ENCODE measurements around the gene DPPA3. TPM values are rescaled to one million over a fixed set of nuclear protein-coding genes. Genes with fewer than 3 reads are reported as not detected.

The DPPA3 gene
- total RNA-seq, 1 experiment from 2014 or later = not detected

DNA sequence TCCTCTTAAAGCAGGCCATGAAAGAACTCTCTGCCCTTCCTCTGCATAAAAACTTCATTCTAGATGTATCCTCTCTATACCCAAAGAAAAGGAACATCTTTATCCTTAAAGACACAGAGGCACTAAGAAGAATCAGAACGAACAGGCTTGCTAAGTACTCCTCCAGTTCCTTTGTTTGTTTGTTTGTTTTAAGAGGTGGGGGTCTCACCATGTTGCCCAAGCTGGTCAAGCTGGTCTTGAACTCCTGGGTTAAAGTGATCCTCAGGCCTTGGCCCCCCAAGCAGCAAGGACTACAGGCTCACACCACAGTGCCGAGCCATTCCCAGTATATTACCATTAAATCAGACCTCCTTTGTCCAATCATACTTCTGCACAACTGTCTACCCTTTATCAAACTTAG, 29.7 kb upstream of the DPPA3 start:
- no peaks in the 10 kb centered on the region for H3K36me3 ChIP-seq (ENCODE audit: control insufficient read depth, insufficient read depth, low read length)
- ATAC-seq (no peak), DNase-seq (ENCODE audit: low read depth, low spot score) (no peak)
- TF ChIP-seq TCF7L2 (IDR thresholded peaks at IDR 0.05; ENCODE audit: low read depth, low read length) (no peak), POLR2AphosphoS5 (IDR thresholded peaks at IDR 0.05; ENCODE audit: low read depth, low read length) (no peak), SIN3A (IDR thresholded peaks at IDR 0.05; ENCODE audit: borderline replicate concordance, insufficient read depth, low read depth, low read length) (no peak)
- TF ChIP-seq, protein P1, sequence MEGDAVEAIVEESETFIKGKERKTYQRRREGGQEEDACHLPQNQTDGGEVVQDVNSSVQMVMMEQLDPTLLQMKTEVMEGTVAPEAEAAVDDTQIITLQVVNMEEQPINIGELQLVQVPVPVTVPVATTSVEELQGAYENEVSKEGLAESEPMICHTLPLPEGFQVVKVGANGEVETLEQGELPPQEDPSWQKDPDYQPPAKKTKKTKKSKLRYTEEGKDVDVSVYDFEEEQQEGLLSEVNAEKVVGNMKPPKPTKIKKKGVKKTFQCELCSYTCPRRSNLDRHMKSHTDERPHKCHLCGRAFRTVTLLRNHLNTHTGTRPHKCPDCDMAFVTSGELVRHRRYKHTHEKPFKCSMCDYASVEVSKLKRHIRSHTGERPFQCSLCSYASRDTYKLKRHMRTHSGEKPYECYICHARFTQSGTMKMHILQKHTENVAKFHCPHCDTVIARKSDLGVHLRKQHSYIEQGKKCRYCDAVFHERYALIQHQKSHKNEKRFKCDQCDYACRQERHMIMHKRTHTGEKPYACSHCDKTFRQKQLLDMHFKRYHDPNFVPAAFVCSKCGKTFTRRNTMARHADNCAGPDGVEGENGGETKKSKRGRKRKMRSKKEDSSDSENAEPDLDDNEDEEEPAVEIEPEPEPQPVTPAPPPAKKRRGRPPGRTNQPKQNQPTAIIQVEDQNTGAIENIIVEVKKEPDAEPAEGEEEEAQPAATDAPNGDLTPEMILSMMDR (IDR thresholded peaks at IDR 0.05) = no peak
- TF ChIP-seq, protein P2, sequence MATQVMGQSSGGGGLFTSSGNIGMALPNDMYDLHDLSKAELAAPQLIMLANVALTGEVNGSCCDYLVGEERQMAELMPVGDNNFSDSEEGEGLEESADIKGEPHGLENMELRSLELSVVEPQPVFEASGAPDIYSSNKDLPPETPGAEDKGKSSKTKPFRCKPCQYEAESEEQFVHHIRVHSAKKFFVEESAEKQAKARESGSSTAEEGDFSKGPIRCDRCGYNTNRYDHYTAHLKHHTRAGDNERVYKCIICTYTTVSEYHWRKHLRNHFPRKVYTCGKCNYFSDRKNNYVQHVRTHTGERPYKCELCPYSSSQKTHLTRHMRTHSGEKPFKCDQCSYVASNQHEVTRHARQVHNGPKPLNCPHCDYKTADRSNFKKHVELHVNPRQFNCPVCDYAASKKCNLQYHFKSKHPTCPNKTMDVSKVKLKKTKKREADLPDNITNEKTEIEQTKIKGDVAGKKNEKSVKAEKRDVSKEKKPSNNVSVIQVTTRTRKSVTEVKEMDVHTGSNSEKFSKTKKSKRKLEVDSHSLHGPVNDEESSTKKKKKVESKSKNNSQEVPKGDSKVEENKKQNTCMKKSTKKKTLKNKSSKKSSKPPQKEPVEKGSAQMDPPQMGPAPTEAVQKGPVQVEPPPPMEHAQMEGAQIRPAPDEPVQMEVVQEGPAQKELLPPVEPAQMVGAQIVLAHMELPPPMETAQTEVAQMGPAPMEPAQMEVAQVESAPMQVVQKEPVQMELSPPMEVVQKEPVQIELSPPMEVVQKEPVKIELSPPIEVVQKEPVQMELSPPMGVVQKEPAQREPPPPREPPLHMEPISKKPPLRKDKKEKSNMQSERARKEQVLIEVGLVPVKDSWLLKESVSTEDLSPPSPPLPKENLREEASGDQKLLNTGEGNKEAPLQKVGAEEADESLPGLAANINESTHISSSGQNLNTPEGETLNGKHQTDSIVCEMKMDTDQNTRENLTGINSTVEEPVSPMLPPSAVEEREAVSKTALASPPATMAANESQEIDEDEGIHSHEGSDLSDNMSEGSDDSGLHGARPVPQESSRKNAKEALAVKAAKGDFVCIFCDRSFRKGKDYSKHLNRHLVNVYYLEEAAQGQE (IDR thresholded peaks at IDR 0.05; ENCODE audit: insufficient read depth in 1 of 2, low read depth in 2 of 2, low read length in 1 of 2) = no peak
- no peaks in the 10 kb centered on the region for H3K4me1 ChIP-seq (ENCODE audit: control insufficient read depth, insufficient read depth, low read length)
- no peak overlapping the region for H3K4me3 ChIP-seq (ENCODE audit: low read depth in 2 of 2, low read length in 2 of 2)
- no TSS peak for BruUV-seq (replicated peaks)
- POLR2A ChIA-PET = no interaction called here
- no peaks in the 10 kb centered on the region for H3K27me3 ChIP-seq (ENCODE audit: control insufficient read depth, insufficient read depth, low read length)
- in situ Hi-C loops (cut with HindIII; ENCODE audit: low pct_unique_long_range_greater_than_20kb, low sequenced_read_pairs) = no loop called here
- CTCF ChIA-PET = no interaction called here
- H3K27ac ChIP-seq (ENCODE audit: low read length) = no peak overlapping the region
- intact Hi-C loops (cut with micrococcal nuclease; ENCODE audit: unreplicated experiment) = no loop called here
- H3K9me3 ChIP-seq (ENCODE audit: control insufficient read depth, insufficient read depth, low read depth, low read length) = no peaks in the 10 kb centered on the region

DNA sequence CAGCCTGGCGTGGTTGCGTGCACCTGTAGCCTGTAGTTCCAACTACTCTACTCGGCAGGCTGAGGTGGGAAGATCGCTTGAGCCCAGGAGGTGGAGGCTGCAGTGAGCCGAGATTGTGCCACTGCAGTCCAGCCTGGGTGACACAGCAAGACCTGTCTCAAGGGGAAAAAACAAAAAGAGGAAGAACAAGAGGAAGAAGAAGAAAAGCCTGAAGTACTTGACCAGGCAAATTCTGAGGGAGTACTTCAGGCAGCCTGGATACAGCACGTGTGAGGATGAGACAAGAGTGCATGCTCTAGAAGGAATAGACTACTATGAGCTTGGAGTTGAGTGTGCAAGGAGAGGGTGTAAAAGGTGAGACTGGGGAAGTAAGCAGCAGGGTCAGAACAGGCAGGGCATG, 17.4 kb upstream of the DPPA3 start:
- CTCF ChIA-PET = no interaction called here
- H3K4me1 ChIP-seq (ENCODE audit: control insufficient read depth, insufficient read depth, low read length) = no peaks in the 10 kb centered on the region
- no peaks in the 10 kb centered on the region for H3K36me3 ChIP-seq (ENCODE audit: control insufficient read depth, insufficient read depth, low read length)
- H3K27ac ChIP-seq (ENCODE audit: low read length) = no peak overlapping the region
- intact Hi-C loops (cut with micrococcal nuclease; ENCODE audit: unreplicated experiment) = no loop called here
- no peaks in the 10 kb centered on the region for H3K9me3 ChIP-seq (ENCODE audit: control insufficient read depth, insufficient read depth, low read depth, low read length)
- H3K4me3 ChIP-seq (ENCODE audit: low read depth in 2 of 2, low read length in 2 of 2) = no peak overlapping the region
- BruUV-seq (replicated peaks) = no TSS peak
- in situ Hi-C loops (cut with HindIII; ENCODE audit: low pct_unique_long_range_greater_than_20kb, low sequenced_read_pairs) = no loop called here
- DNase-seq (ENCODE audit: low read depth, low spot score) = no peak
- no peak for ATAC-seq
- TF ChIP-seq SIN3A (IDR thresholded peaks at IDR 0.05; ENCODE audit: borderline replicate concordance, insufficient read depth, low read depth, low read length) = no peak
- TF ChIP-seq POLR2AphosphoS5 (IDR thresholded peaks at IDR 0.05; ENCODE audit: low read depth, low read length) = no peak
- no peak for TF ChIP-seq TCF7L2 (IDR thresholded peaks at IDR 0.05; ENCODE audit: low read depth, low read length)
- TF ChIP-seq, protein P2 (IDR thresholded peaks at IDR 0.05; ENCODE audit: insufficient read depth in 1 of 2, low read depth in 2 of 2, low read length in 1 of 2) = no peak
- TF ChIP-seq, protein P1 (IDR thresholded peaks at IDR 0.05) = no peak
- H3K27me3 ChIP-seq (ENCODE audit: control insufficient read depth, insufficient read depth, low read length) = no peaks in the 10 kb centered on the region
- POLR2A ChIA-PET = no interaction called here

Data from Panc1 (cell line).